Mesodermal cell (in vitro differentiated cells): ENCODE measurements around the gene TBC1D22A.

Experiments
- H3K27ac ChIP-seq: 2 replicates; pipeline ENCODE4 v1.7.0; 2013; ENCODE audit warnings: mild to moderate bottlenecking, low read depth, low read length, moderate library complexity; ENCODE audit not compliant: severe bottlenecking
- H3K36me3 ChIP-seq: 2 replicates; pipeline ENCODE4 v1.7.1; 2013; ENCODE audit warnings: mild to moderate bottlenecking, low read length, moderate library complexity; ENCODE audit not compliant: control insufficient read depth, insufficient read depth
- H3K4me1 ChIP-seq: one replicate; pipeline ENCODE4 v1.7.1; 2013; ENCODE audit warnings: mild to moderate bottlenecking, low read length; ENCODE audit not compliant: insufficient read depth, control insufficient read depth, poor library complexity, severe bottlenecking
- H3K4me3 ChIP-seq: 2 replicates; pipeline ENCODE4 v1.7.0; 2013; ENCODE audit warnings: low read length, control low read depth, mild to moderate bottlenecking; ENCODE audit not compliant: insufficient read depth, poor library complexity, severe bottlenecking; ENCODE audit errors: extremely low read depth
- H3K9me3 ChIP-seq: 2 replicates; pipeline ENCODE4 v1.7.1; 2013; ENCODE audit warnings: mild to moderate bottlenecking, low read length, moderate library complexity; ENCODE audit not compliant: control insufficient read depth
- WGBS, 2 experiments: methylation state at CpG; one replicate each; pipeline ENCODE4 v1.1.5; 2013; ENCODE audit warnings: missing lambda C conversion rate in 2 of 2; ENCODE audit not compliant: insufficient coverage in 2 of 2; 5-methylcytosine and 5-hydroxymethylcytosine counted together

Gene TBC1D22A

GRCh38 chr22:47177334-47177815, 414.9 kb downstream of the TBC1D22A start:
- no peaks in the 10 kb centered on the region for H3K36me3 ChIP-seq
- no peaks in the 10 kb centered on the region for H3K9me3 ChIP-seq
- no peak overlapping the region for H3K4me3 ChIP-seq
- H3K27ac ChIP-seq = no peak overlapping the region
- H3K4me1 ChIP-seq = no peaks in the 10 kb centered on the region
- WGBS, 2 experiments = 96 to 99% methylated on average over 13 to 16 of the region's 16 CpGs

GRCh38 chr22:47178339-47178738, 415.9 kb downstream of the TBC1D22A start:
- Histone ChIP-seq H3K4me1 (no peaks in the 10 kb centered on the region), H3K4me3 (no peak overlapping the region), H3K27ac (no peak overlapping the region), H3K36me3 (no peaks in the 10 kb centered on the region), H3K9me3 (no peaks in the 10 kb centered on the region)
- WGBS, 2 experiments = 93 to 97% methylated on average over 3 of the region's 5 CpGs

- Histone ChIP-seq H3K9me3 (peaks cover 12% of the 10 kb centered on the region), H3K27ac (no peak overlapping the region), H3K4me3 (no peak overlapping the region), H3K36me3 (no peaks in the 10 kb centered on the region), H3K4me1 (no peaks in the 10 kb centered on the region)
- WGBS, 2 experiments = no CpG with 5 or more reads among the region's 2 CpGs
These were observed 418.3 kb downstream of the TBC1D22A start for GRCh38 chr22:47180796-47181195.

- no peaks in the 10 kb centered on the region for H3K36me3 ChIP-seq
- no peak overlapping the region for H3K27ac ChIP-seq
- H3K4me3 ChIP-seq = no peak overlapping the region
- no peaks in the 10 kb centered on the region for H3K4me1 ChIP-seq
- WGBS, 2 experiments = 88 to 94% methylated on average over 6 to 8 of the region's 9 CpGs
- peaks cover 17% of the 10 kb centered on the region for H3K9me3 ChIP-seq
These were observed 424.9 kb downstream of the TBC1D22A start for GRCh38 chr22:47187176-47187957.

- H3K27ac ChIP-seq = no peak overlapping the region
- no peak overlapping the region for H3K4me3 ChIP-seq
- no peaks in the 10 kb centered on the region for H3K4me1 ChIP-seq
- H3K9me3 ChIP-seq = peaks cover 17% of the 10 kb centered on the region
- 81 to 82% methylated on average over 12 to 17 of the region's 17 CpGs for WGBS, 2 experiments
- no peaks in the 10 kb centered on the region for H3K36me3 ChIP-seq
These were observed 426.0 kb downstream of the TBC1D22A start for GRCh38 chr22:47188261-47189055.

- Histone ChIP-seq H3K9me3 (peaks cover 16% of the 10 kb centered on the region), H3K27ac (no peak overlapping the region), H3K36me3 (no peaks in the 10 kb centered on the region), H3K4me1 (no peaks in the 10 kb centered on the region), H3K4me3 (no peak overlapping the region)
- 85 to 93% methylated on average over 27 of the region's 35 CpGs for WGBS, 2 experiments
These were observed 426.8 kb downstream of the TBC1D22A start for GRCh38 chr22:47189056-47189916.

- H3K36me3 ChIP-seq = no peaks in the 10 kb centered on the region
- no peaks in the 10 kb centered on the region for H3K4me1 ChIP-seq
- H3K9me3 ChIP-seq = peaks cover 9% of the 10 kb centered on the region
- 91 to 96% methylated on average over 16 to 17 of the region's 23 CpGs for WGBS, 2 experiments
- H3K4me3 ChIP-seq = no peak overlapping the region
- H3K27ac ChIP-seq = no peak overlapping the region
These were observed 428.0 kb downstream of the TBC1D22A start for GRCh38 chr22:47190276-47190956.

GRCh38 chr22:47190957-47191670, 428.7 kb downstream of the TBC1D22A start:
- peaks cover 2% of the 10 kb centered on the region for H3K9me3 ChIP-seq
- H3K27ac ChIP-seq = no peak overlapping the region
- 79 to 92% methylated on average over 8 to 11 of the region's 11 CpGs for WGBS, 2 experiments
- no peaks in the 10 kb centered on the region for H3K4me1 ChIP-seq
- H3K4me3 ChIP-seq = no peak overlapping the region
- H3K36me3 ChIP-seq = no peaks in the 10 kb centered on the region

- Histone ChIP-seq H3K4me1 (no peaks in the 10 kb centered on the region), H3K9me3 (no peaks in the 10 kb centered on the region), H3K36me3 (no peaks in the 10 kb centered on the region), H3K27ac (no peak overlapping the region), H3K4me3 (no peak overlapping the region)
- 77 to 81% methylated on average over 21 to 25 of the region's 25 CpGs for WGBS, 2 experiments
These were observed 429.5 kb downstream of the TBC1D22A start for GRCh38 chr22:47191671-47192650.
